Measurements from ENCODE around the gene TPBGL.

GRCh38 chr11:75249704-75250103, 9.1 kb downstream of the TPBGL start:
- TF ChIP-seq RAD21 (IDR thresholded peaks at IDR 0.05; ENCODE audit: low read depth) (no peak), YY1 (IDR thresholded peaks at IDR 0.05; ENCODE audit: low read depth) (no peak), NFIC (IDR thresholded peaks at IDR 0.05) (no peak), REST (IDR thresholded peaks at IDR 0.05; ENCODE audit: low read depth) (no peak), CEBPB (IDR thresholded peaks at IDR 0.05) (no peak), EP300 (IDR thresholded peaks at IDR 0.05; ENCODE audit: borderline replicate concordance) (no peak), TAF1 (IDR thresholded peaks at IDR 0.05; ENCODE audit: low read depth) (no peak), TEAD4 (IDR thresholded peaks at IDR 0.05) (no peak), ZBTB7A (IDR thresholded peaks at IDR 0.05; ENCODE audit: low read depth) (no peak), USF1 (IDR thresholded peaks at IDR 0.05) (no peak), EGR1 (IDR thresholded peaks at IDR 0.05) (no peak), CREB1 (IDR thresholded peaks at IDR 0.05; ENCODE audit: low read depth) (no peak)

Data from Ishikawa (cell line).